Activated T-cell treated with anti-CD3 and anti-CD28 coated beads for 24 hours (primary cell): ENCODE data around the gene OR52E6.

ENCODE experiments used
- DNase-seq: peaks from one replicate; pipeline ENCODE4 v3.0.0-alpha.2; 2020; ENCODE audit warnings: low read depth

The OR52E6 gene

DNA sequence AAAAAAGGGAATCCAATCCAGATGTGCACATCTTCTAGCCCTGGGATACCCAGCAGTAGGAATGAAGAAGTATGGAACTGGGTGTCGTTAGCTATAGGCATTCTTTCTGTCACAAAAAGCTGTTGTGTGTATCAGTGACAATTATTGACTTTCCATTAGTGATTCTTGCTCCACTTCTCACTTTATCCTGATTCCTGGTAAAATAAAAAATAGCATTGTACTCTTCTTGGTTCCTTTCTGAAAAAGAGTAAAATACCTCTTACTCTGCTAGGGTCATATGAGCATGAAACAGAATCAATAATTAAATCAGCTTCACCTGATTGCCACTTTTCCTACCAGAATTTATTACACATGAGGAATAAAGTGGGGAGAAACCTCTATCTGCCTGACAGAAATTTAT lies at the start of gene OR52E6:
TSS of gene OR52E6 (minus strand) at position 101 of the 400 bp plus-strand sequence. CDS start at position 101, 0 bp downstream.
- no peak for DNase-seq

DNA sequence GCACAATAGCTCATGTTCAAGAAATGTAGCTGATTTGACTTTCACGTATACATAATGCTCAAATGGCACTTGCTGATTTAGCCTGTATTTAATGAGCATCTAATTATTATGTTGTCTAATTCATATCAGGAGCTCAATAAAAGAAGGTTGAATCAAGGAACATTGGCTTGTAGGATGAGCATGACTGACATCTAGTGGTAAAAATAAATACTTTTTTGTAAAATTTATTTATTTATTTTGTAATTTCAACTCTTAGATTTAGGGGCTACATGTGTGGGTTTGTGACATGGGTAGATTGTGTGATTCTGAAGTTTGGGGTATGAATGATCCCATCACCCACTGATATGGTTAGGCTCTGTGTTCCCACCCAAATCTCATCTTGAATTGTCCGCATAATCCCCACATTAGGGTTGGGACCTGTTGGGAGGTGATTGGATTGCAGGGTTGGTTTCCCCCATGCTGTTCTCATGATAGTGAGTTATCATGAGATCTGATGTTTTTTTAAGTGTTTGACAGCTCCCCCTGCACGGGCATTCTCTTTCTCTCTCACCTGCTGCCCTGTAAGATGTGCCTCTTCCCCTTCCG lies 49.6 kb upstream of the OR52E6 start:
- DNase-seq, result no peak

DNA sequence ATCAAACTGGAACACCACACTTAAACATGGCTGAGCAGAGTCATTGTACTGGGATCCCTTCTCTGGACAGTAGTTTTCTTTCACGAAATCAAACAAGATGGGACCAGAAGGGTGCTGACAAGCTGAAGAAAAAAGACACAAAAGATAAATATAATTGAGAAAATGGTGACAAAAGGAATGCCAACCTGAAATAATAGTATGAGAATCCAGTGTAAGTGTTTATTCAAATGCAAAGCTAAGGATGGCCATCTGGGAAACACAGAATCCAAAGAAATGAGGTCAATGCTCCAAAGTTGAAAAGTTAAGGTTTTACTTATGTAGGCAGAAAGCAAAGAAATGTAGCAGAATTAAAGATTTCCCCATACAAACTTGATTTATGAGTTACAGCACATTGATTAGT lies 46.0 kb upstream of the OR52E6 start:
- no peak for DNase-seq

DNA sequence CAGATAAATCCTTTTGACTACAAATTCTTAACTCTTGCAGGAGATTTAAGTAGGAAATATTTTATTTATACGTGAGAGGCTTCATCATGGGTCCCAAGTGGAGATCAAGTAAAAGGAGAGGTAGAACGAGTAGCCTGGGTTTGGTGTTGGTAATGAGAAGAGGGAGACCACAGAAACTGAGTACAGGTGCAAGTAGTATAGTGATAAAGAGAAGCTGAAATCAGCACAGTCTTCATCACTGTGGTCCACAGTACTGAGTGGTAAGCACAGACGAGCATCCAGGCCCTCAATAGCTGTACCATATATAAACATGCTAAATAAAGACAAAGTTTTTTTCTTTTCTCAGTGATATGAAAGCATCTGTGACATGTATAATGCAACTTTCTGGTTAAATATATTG lies 45.5 kb upstream of the OR52E6 start:
- DNase-seq, result no peak

DNA sequence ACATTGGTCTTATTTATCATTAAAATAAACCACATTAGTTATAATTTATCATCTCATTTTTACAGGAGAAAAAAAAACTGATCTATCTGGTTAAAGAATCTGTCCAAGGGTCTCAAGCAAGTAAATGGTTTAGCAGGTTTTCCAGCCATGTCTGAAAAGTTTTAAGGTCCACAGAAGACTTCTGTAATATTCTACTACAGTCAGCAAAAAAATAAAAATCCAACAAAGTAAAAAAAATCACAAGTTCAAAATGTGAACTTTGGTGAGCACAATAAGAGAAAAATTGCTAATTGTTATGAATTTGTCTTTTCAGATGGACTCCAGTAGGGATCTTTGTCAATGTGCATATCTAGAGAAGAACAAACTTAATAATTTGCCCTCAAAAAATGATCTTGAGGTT lies 40.1 kb upstream of the OR52E6 start:
- DNase-seq, result no peak

DNA sequence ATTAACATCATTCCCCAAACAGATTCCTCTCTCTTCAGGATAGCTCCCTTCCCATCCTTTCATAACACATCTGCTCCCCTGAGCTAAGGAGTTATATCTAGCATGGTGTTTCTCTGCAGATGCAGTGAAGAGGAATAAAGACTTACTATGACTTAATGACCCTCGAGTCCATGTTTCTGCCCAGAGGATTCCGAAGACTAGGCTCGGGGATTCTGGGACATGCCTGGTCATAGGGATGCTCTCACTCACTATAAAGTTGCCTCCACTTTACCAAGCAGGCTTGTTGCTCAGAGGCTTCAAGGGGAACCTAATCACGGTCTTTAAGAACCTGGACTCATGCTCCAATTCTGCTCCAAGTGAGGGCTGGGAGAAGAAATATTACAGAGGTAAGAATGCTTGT lies 38.6 kb upstream of the OR52E6 start, which contains the start of gene OR52E4:
TSS of gene OR52E4 (plus strand) at position 301 of the 400 bp plus-strand sequence. CDS start 3,664 bp downstream, outside the sequence.
- no peak for DNase-seq

DNA sequence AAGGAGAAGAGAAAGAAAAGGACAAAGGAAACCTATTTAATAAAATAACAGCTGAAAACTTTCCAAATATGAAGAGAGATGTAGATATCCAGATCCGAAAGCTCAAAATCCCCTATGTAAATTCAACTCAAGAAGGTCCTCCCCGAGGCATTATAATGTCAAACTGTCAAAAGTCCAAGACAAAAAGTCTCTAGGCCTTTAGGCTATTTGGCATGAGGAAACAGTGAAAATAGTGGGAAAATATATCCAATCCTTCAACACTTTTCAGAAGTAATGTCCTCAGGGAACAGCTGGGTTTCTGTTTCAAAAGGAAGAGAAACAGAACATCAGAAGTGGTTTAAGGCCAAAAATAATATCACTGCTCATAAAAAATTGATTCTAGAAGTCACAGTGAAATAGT lies 36.9 kb upstream of the OR52E6 start:
- DNase-seq, result no peak

DNA sequence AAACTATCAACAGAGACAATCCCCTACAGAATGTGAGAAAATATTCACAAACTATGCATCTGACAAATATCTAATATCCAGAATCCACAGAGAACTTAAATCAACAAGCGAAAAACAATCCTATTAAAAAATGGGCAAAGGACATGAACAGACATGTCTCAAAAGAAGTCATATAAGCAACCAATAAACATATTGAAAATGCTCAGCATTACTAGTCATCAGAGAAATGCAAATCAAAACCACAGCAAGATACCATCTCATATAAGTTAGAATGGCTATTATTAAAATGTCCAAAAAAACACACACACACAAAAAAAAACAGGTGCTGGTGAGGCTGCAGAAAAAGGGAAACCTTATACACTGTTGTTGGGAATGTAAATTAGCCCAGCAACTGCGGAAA lies 24.1 kb upstream of the OR52E6 start:
- no peak for DNase-seq

DNA sequence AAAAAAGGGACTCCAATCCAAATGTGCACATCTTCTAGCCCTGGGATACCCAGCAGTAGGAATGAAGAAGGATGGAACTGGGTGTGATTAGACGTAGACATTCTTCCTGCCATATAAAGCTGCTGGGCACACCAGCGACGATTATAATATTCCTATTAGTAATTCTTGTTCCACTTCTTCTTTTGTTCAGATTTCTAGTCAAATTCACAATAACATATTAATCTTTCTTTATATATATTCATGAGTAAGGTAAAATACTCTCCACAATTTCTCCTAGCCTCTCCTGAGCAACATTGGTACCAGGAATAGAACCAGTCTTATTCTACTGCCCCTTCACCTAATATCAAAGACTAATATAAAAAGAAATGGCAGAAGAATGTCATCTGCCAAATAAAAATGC lies 15.9 kb upstream of the OR52E6 start, which contains the start of gene OR52E8:
TSS of gene OR52E8 (minus strand) at position 101 of the 400 bp plus-strand sequence. CDS start at position 101, 0 bp downstream.
- no peak for DNase-seq

DNA sequence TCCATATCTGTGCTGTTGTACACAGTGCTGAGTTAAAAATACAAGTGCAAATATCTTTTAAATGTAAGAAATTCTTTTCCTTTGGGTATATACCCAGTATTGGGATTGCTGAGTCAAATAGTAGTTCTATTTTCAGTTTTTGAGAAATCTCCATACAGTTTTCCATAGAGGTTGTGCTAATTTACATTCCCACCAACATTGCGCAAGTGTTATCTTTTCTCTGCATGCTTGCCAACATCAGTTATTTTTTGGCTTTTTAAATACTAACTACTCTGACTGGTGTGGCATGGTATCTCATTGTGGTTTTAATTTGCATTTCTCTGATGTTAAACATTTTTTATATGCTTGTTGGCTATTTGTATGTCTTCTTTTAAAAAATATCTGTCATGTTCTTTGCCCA lies 9.3 kb upstream of the OR52E6 start:
- no peak for DNase-seq

DNA sequence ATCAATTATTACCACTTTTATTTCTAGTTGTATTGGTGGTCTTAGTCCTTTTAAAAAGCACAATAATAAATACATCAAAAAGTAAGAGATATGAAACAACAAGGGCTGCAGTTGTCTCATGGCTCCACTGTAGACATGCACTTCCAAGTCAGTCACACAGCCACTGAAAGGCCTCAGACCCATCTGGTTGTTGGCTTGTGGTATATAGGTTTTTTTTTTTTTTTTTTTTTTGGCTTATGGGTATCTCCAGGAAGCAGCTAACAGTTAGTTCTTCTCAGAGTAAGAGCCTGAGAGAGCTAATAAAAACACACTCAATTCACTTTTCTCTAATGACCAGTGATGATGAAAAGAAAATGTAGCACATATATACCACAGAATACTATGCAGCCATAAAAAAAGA lies 6.0 kb upstream of the OR52E6 start:
- DNase-seq, result no peak

DNA sequence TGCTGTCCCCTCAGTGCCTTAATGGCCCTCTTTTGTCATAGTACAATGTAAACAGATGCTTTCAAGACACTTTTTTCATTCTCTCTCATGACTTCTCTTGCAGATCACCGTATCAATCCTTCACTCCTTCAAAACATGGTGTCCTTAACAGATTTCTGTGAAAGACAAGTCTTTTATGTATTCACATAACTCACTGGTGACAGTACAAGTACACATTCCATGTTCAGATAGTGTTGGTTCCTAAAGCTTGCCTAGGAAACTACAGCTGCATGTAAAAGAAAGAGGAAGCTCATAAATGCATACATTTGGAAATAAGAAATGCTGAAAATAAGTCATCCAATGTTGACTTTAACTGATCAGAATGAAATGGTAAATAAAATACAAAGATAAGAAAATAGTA lies 5.0 kb upstream of the OR52E6 start:
- no peak for DNase-seq

DNA sequence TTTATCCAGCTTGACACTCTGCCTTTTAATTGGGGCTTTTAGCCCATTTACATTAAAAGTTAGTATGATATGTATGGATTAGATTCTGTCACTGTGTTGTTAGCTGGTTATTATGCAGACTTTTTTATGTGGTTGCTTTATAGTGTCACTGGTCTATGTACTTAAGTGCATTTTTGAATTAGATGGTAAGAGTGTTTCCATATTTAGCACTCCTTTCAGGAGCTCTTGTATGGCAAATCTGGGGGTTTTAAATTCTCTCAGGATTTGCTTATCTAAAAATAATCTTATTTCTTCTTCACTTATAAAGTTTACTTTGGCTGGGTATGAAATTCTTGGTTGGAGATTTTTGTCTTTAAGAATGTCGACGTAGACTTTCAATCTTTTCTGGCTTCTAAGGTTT lies 4.0 kb downstream of the OR52E6 start:
- DNase-seq, result no peak

DNA sequence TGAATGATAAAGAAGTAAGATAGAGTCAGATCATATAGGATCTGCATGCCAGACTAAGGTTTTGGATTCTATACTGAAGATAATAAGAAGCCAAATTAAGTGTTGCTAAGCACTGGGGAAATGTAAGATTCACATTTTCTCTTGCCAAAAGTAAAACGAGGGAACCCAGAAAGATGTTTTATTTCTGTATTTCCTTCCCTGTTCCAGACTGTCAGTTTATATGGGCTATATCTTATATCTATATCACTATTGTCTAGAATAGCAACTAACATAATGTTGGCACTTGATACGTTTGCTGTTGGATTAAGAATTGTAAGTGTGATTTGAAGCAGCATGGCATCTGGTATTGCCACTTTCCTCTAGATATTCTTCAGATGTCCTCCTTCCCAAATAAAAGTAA lies 8.3 kb downstream of the OR52E6 start:
- DNase-seq, result no peak

DNA sequence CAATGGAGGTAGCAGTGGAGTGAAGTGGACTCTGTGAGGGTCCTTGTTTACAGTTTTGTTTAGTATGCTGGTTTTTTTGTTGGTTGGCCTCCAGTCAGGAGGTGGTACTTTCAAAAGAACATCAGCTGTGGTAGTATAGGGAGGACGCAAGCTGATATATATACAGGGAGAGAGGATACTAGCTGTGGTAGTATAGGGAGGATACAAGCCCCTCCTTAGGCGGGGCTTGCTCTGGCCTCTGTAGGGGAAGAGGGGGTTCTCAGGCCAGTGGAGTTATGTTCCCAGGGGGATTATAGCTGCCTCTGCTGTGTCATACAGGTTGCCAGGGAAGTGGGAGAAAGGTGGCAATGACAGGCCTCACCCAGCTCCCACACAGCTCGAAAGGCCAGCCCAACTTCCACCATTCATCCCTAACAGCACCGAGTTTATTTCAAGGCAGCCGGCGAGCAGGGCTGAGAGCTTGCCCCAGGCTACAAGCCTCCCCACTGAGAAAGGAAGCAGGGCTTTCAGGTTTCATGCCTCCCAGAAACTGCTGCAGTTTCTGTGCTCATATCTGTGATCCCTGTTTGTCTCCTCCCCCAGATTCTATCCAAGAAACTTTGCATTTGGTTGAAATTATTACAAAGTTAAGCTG lies 10.4 kb downstream of the OR52E6 start:
- no peak for DNase-seq

DNA sequence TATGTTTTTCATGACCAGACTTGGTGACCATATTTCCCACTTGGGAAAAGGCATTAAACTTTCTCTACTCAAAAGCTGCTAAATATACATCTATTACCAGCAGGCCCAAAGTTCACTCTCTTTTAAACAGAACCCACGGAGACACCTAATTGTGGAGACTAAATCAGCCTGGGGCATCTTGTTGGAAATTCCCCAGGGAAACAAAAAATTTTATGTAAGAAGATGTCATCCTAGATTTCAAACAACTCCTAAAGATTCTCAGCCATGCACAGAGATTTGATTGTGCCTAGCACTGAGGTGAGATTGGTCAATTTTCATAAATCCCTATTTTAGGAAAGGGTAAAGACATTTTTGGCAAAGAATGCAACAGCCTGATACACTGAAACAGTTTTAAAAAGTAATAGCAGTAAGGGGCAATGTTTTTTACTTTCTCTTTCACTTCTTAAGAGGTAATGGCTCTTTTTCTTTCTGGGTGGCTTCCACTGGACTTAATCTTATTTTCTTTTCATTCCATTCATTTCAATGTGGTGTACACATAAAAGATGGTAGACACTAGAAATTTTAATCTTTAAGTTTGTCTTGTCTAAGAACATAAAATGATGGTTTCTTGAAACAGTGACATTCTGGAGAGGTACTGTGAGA lies 23.3 kb downstream of the OR52E6 start:
- DNase-seq, result no peak

DNA sequence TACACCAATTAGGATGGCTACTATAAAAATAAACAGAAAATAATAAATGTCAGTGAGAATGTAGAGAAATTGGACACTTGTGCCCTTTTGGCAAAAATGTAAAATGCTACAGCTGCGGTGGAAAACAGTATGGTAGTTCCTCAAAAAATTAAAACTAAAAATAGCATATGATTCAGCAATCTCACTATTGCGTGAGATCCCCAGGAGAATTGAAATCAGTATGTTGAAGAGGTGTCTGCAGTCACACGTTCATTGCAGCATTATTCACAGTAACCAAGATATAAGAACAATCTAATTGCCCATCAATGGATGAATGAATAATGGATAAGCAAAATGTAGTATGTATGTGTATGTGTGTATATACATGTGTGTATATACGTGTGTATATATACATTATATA lies 26.2 kb downstream of the OR52E6 start:
- no peak for DNase-seq

DNA sequence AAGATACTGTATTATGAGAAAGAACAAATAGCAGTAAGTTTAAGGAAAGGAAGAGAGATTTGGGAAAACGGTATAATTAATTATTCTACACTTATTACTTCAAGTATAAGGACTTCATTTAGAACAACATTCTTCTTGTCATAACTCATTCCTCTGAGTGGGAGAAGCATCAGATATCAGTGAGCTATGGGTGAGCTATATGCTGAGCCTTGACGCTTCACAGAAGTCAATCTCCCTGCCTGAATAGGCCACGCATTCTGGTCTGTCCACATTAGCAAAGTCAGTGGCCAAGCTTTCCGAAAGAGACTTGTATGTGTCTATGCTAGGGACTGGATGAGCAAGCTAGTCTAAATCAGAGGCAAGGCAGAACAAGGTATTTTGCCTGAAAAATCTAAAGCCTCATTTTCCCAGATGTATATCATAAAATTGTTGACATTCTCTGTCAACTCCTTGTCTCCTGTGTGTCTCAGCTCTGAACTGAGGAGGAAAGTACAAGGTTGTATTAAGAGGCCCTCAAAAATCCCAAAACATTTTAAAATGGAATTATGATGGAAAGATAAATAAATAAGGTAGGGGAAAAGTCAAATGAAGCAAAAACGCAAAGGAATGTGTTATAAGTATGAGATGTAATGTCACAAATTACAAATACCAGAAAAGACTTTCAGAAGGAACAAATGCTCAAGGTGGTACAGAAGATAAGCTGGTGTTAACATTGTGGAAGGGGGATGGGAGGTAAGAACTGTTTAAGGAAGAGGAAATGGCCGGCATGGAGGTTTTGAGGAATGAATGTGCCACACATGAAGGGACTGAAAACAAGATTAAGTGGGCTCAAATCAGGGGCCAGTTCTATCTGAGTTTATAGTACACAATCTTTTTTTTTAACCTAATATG lies 31.5 kb downstream of the OR52E6 start:
- DNase-seq, result no peak

DNA sequence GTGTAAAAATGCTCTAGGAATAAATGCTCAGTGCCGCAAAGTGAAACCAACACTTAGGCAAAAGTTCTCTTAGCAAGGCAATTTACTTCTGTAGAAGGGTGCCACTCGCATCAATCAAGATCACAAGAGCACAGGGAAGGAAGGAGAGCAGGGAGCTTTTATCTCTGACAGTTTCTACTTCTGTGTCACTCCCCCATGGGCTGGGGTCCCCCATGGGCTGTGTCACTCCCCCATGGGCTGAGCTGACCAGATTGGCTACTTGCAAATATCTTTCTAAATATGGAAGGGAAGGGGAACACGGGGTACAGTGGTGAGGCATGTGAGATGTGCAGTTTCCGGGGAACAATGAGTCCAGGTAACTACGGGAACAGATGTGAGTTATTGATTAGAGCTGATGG lies 32.6 kb downstream of the OR52E6 start:
- no peak for DNase-seq

DNA sequence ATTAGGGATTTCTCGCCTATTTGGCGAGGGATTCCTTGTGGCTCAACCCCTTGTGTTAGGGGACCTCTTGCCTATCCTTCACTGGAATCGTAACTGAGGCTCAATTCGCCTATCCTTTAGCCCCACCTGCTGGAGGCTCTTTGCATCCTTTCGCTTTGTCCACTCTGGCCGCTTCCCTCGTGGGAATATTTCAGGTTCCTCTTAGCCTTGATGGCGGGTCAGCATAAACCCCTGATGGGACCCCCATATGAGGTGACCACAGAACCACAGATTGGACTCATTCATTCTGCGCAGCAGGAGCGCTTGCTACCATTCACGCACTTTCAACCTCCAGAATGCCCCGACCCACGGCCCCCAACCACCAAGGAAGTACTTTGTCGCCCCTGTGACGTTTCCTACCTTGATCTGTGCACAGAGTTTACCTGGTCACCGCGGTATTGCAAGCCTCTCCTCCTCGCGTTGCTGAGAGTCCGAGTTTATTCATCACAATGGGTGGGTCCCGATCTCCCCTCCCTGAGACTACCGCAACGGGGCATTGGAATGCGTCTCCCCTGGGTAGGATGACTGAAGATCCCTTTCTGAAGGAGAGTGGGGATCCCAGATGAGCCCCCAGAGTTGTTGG lies 33.1 kb downstream of the OR52E6 start, which contains the start of gene OR52N2:
TSS of gene OR52N2 (plus strand) at position 425 of the 622 bp plus-strand sequence. CDS start 11,412 bp downstream, outside the sequence.
- DNase-seq, result peak; percentile 52

DNA sequence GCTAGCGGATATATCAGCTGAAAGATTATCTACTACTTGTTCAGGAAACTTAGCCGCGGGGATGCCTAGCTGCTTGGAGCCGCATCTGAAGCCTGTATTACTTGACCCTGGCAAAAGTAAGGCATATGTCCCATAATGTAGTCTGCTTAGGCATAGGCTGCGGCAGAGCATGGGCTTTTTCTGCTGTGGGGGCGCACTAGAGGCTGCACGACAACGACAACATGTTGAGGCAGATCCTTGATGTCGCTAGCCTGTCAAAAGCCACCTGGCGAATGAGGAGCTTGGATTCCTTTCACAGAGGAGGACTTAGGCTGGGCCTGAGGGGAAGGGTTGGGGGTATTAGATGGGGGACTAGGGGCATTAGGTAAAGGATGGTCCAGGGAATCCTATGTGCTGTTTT lies 34.1 kb downstream of the OR52E6 start:
- DNase-seq, result no peak

DNA sequence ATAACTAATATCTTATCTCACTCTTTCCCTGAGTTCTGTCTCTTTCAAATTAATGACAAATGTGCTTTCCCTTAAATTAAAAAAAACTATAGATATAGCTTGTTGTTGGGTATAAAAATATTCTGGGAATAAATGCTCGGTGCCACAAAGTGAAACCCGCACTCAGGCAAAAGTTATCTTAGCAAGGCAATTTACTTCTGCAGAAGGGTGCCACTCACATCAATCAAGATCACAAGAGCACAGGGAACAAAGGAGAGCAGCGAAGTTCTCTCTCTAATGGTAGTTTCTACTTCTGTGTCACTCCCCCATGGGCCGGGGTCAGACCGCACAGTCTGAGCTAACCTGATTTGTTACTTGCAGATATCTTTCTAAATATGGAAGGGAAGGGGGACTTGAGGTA lies 37.7 kb downstream of the OR52E6 start:
- DNase-seq, result no peak
